ENCODE data around the gene PIGU. TPM values are rescaled to one million over a fixed set of nuclear protein-coding genes. Genes with fewer than 3 reads are reported as not detected.

PIGU gene
- total and polyA plus RNA-seq, 2 of the 13 experiments (the other 11 are each of a cell fraction or from before 2014, with no cell fraction given), result 45.5 to 231 TPM

DNA sequence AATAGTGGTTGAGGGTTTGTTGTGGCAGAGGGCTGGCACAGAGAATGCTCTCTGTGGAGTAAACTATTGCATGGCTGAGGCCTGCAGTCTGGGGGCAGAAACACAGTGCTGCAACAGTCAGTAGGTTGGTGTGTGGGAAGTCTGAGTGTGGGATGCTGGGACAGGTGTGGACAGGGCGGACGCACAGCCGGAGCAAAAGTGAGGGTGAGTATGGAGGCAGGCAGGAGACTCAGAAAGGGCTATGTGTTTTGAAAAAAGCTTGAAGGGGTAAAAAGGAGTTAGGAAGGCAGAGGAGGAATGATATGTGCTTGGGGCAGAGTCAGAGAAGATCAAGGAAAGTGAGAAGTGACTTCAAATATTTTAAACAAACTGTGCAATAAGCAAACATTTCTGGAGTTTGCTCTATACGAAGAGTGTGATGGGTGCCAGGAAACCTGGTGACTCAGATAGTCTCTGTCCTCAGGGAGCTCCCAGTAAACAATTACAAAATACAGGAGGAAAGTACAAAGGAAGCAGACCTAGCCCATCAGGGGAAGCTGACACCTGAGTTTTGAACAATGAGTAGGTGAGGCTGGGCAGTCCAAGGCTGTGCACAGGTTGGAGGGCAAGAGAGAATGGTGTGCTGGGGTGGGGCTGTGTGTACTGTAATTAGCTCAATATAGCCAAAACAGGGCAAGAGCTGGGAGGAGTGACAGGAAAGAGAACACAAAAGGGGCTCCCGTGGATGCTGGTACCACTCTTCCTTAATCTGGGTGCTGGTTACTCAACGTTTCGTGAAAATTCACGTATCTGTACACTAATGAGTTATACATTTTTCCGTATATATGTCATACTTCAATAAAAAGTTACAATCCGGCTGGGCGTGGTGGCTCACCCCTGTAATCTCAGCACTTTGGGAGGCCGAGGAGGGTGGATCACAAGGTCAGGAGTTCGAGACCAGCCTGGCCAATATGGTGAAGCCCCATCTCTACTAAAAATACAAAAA, 55.2 kb downstream of the PIGU start (continued):
- TF ChIP-seq, protein P1, sequence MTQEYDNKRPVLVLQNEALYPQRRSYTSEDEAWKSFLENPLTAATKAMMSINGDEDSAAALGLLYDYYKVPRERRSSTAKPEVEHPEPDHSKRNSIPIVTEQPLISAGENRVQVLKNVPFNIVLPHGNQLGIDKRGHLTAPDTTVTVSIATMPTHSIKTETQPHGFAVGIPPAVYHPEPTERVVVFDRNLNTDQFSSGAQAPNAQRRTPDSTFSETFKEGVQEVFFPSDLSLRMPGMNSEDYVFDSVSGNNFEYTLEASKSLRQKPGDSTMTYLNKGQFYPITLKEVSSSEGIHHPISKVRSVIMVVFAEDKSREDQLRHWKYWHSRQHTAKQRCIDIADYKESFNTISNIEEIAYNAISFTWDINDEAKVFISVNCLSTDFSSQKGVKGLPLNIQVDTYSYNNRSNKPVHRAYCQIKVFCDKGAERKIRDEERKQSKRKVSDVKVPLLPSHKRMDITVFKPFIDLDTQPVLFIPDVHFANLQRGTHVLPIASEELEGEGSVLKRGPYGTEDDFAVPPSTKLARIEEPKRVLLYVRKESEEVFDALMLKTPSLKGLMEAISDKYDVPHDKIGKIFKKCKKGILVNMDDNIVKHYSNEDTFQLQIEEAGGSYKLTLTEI (CRISPR knock-in tag; conservative IDR thresholded peaks at IDR 0.05), result no peak; the same call in 1 of the 2 replicates
- TF ChIP-seq, protein P2, sequence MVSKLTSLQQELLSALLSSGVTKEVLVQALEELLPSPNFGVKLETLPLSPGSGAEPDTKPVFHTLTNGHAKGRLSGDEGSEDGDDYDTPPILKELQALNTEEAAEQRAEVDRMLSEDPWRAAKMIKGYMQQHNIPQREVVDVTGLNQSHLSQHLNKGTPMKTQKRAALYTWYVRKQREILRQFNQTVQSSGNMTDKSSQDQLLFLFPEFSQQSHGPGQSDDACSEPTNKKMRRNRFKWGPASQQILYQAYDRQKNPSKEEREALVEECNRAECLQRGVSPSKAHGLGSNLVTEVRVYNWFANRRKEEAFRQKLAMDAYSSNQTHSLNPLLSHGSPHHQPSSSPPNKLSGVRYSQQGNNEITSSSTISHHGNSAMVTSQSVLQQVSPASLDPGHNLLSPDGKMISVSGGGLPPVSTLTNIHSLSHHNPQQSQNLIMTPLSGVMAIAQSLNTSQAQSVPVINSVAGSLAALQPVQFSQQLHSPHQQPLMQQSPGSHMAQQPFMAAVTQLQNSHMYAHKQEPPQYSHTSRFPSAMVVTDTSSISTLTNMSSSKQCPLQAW (CRISPR knock-in tag; IDR thresholded peaks at IDR 0.05), result peak; percentile 97
- TF ChIP-seq KDM5B (CRISPR knock-in tag; IDR thresholded peaks at IDR 0.05; ENCODE audit: borderline replicate concordance) (peak; percentile 76; the same call in 1 of the 2 replicates), ATF7-NPFF (CRISPR knock-in tag; IDR thresholded peaks at IDR 0.05; ENCODE audit: low read depth) (peak; percentile 35; the same call in 1 of the 2 replicates), RFXAP (CRISPR knock-in tag; IDR thresholded peaks at IDR 0.05; ENCODE audit: borderline replicate concordance) (peak; percentile 94), ZNF331 (CRISPR knock-in tag; IDR thresholded peaks at IDR 0.05) (peak; percentile 94)
- TF ChIP-seq, protein P3, sequence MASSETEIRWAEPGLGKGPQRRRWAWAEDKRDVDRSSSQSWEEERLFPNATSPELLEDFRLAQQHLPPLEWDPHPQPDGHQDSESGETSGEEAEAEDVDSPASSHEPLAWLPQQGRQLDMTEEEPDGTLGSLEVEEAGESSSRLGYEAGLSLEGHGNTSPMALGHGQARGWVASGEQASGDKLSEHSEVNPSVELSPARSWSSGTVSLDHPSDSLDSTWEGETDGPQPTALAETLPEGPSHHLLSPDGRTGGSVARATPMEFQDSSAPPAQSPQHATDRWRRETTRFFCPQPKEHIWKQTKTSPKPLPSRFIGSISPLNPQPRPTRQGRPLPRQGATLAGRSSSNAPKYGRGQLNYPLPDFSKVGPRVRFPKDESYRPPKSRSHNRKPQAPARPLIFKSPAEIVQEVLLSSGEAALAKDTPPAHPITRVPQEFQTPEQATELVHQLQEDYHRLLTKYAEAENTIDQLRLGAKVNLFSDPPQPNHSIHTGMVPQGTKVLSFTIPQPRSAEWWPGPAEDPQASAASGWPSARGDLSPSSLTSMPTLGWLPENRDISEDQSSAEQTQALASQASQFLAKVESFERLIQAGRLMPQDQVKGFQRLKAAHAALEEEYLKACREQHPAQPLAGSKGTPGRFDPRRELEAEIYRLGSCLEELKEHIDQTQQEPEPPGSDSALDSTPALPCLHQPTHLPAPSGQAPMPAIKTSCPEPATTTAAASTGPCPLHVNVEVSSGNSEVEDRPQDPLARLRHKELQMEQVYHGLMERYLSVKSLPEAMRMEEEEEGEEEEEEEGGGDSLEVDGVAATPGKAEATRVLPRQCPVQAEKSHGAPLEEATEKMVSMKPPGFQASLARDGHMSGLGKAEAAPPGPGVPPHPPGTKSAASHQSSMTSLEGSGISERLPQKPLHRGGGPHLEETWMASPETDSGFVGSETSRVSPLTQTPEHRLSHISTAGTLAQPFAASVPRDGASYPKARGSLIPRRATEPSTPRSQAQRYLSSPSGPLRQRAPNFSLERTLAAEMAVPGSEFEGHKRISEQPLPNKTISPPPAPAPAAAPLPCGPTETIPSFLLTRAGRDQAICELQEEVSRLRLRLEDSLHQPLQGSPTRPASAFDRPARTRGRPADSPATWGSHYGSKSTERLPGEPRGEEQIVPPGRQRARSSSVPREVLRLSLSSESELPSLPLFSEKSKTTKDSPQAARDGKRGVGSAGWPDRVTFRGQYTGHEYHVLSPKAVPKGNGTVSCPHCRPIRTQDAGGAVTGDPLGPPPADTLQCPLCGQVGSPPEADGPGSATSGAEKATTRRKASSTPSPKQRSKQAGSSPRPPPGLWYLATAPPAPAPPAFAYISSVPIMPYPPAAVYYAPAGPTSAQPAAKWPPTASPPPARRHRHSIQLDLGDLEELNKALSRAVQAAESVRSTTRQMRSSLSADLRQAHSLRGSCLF (CRISPR knock-in tag; IDR thresholded peaks at IDR 0.05; ENCODE audit: borderline replicate concordance), result no peak
- TF ChIP-seq, protein P4, sequence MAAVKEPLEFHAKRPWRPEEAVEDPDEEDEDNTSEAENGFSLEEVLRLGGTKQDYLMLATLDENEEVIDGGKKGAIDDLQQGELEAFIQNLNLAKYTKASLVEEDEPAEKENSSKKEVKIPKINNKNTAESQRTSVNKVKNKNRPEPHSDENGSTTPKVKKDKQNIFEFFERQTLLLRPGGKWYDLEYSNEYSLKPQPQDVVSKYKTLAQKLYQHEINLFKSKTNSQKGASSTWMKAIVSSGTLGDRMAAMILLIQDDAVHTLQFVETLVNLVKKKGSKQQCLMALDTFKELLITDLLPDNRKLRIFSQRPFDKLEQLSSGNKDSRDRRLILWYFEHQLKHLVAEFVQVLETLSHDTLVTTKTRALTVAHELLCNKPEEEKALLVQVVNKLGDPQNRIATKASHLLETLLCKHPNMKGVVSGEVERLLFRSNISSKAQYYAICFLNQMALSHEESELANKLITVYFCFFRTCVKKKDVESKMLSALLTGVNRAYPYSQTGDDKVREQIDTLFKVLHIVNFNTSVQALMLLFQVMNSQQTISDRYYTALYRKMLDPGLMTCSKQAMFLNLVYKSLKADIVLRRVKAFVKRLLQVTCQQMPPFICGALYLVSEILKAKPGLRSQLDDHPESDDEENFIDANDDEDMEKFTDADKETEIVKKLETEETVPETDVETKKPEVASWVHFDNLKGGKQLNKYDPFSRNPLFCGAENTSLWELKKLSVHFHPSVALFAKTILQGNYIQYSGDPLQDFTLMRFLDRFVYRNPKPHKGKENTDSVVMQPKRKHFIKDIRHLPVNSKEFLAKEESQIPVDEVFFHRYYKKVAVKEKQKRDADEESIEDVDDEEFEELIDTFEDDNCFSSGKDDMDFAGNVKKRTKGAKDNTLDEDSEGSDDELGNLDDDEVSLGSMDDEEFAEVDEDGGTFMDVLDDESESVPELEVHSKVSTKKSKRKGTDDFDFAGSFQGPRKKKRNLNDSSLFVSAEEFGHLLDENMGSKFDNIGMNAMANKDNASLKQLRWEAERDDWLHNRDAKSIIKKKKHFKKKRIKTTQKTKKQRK (IDR thresholded peaks at IDR 0.05; ENCODE audit: low read length), result no peak
